ENCODE results near the gene RALGAPA2. TPM values are rescaled to one million over a fixed set of nuclear protein-coding genes. Genes with fewer than 3 reads are reported as not detected.

Gene RALGAPA2
- total and polyA plus RNA-seq, 2 donors (not counting 3 experiments of a cell fraction or from before 2014, with no cell fraction given): 10.0 to 46.8 TPM

- Histone ChIP-seq H3K9me1 (replicated peaks; ENCODE audit: control insufficient read depth, extremely low read depth, insufficient read depth, low read length) (no peaks in the 10 kb centered on the region), H3K36me3 (ENCODE audit: control insufficient read depth in 2 of 2, extremely low read depth in 1 of 2, insufficient read depth in 2 of 2, low read length in 2 of 2) (peaks cover 0 to 16% of the 10 kb centered on the region in 2 experiments), H3K27ac (ENCODE audit: insufficient read depth, low read depth, low read length) (no peak overlapping the region), H3K4me2 (ENCODE audit: insufficient read depth, low read length) (no peak overlapping the region), H4K20me1 (replicated peaks; ENCODE audit: control insufficient read depth, extremely low read depth, insufficient read depth, low read length) (no peaks in the 10 kb centered on the region), H3K4me3 (replicated peaks in 1 of 3; ENCODE audit: insufficient read depth in 1 of 3, low read depth in 1 of 3, low read length in 3 of 3) (no peak overlapping the region), H2AFZ (ENCODE audit: low read depth, low read length) (no peak overlapping the region), H3K79me2 (ENCODE audit: control insufficient read depth, insufficient read depth, low read length) (no peaks in the 10 kb centered on the region), H3K9me3 (replicated peaks; ENCODE audit: control insufficient read depth, insufficient read depth, low read length) (no peaks in the 10 kb centered on the region), H3K9ac (replicated peaks; ENCODE audit: extremely low read depth, insufficient read depth, low read length) (no peak overlapping the region), H3K27me3 (ENCODE audit: control insufficient read depth in 2 of 2, insufficient read depth in 2 of 2, low read length in 2 of 2) (no peaks in the 10 kb centered on the region), H3K4me1 (ENCODE audit: control insufficient read depth, extremely low read depth, insufficient read depth, low read length) (no peaks in the 10 kb centered on the region)
- POLR2A ChIA-PET: no interaction called here
- DNase-seq (ENCODE audit: low read depth, low spot score) (no peak), FAIRE-seq (no peak)
- CTCF ChIA-PET: no interaction called here
- no TSS peak for BruUV-seq (replicated peaks)
- dilution Hi-C loops (cut with MboI; ENCODE audit: extremely low pct_ligation_motif_present, low sequenced_read_pairs): no loop called here
- TF ChIP-seq GATA2 (IDR thresholded peaks at IDR 0.05; ENCODE audit: insufficient read depth, insufficient read length, low read depth, low read length): no peak
- no peak for TF ChIP-seq MAX (IDR thresholded peaks at IDR 0.05; ENCODE audit: insufficient read depth, insufficient read length)
- no peak for TF ChIP-seq POLR2AphosphoS5 (IDR thresholded peaks at IDR 0.05; ENCODE audit: insufficient read depth, low read depth, low read length)
- no peak for TF ChIP-seq CTCF (IDR thresholded peaks at IDR 0.05; ENCODE audit: extremely low read depth in 1 of 2, insufficient read depth in 1 of 2, low read depth in 1 of 2, low read length in 2 of 2)
- TF ChIP-seq FOS (IDR thresholded peaks at IDR 0.05; ENCODE audit: borderline replicate concordance, insufficient read depth, low read length): no peak
- intact Hi-C loops (cut with micrococcal nuclease): no loop called here
Observed at GRCh38 chr20:20391115-20391514, 321.3 kb downstream of the RALGAPA2 start.

GRCh38 chr20:20390393-20390792, 322.1 kb downstream of the RALGAPA2 start:
- ChIA-PET POLR2A (no interaction called here), CTCF (no interaction called here)
- Histone ChIP-seq H3K4me1 (ENCODE audit: control insufficient read depth, extremely low read depth, insufficient read depth, low read length) (no peaks in the 10 kb centered on the region), H3K4me2 (ENCODE audit: insufficient read depth, low read length) (no peak overlapping the region), H2AFZ (ENCODE audit: low read depth, low read length) (no peak overlapping the region), H3K9me1 (replicated peaks; ENCODE audit: control insufficient read depth, extremely low read depth, insufficient read depth, low read length) (no peaks in the 10 kb centered on the region), H3K9me3 (replicated peaks; ENCODE audit: control insufficient read depth, insufficient read depth, low read length) (no peaks in the 10 kb centered on the region), H4K20me1 (replicated peaks; ENCODE audit: control insufficient read depth, extremely low read depth, insufficient read depth, low read length) (no peaks in the 10 kb centered on the region), H3K36me3 (ENCODE audit: control insufficient read depth in 2 of 2, extremely low read depth in 1 of 2, insufficient read depth in 2 of 2, low read length in 2 of 2) (peaks cover 0 to 14% of the 10 kb centered on the region in 2 experiments), H3K27ac (ENCODE audit: insufficient read depth, low read depth, low read length) (no peak overlapping the region), H3K79me2 (ENCODE audit: control insufficient read depth, insufficient read depth, low read length) (no peaks in the 10 kb centered on the region), H3K9ac (replicated peaks; ENCODE audit: extremely low read depth, insufficient read depth, low read length) (no peak overlapping the region), H3K4me3 (replicated peaks in 1 of 3; ENCODE audit: insufficient read depth in 1 of 3, low read depth in 1 of 3, low read length in 3 of 3) (no peak overlapping the region), H3K27me3 (ENCODE audit: control insufficient read depth in 2 of 2, insufficient read depth in 2 of 2, low read length in 2 of 2) (peaks cover 0 to 2% of the 10 kb centered on the region in 2 experiments)
- TF ChIP-seq CTCF (IDR thresholded peaks at IDR 0.05; ENCODE audit: extremely low read depth in 1 of 2, insufficient read depth in 1 of 2, low read depth in 1 of 2, low read length in 2 of 2) (no peak), JUN (IDR thresholded peaks at IDR 0.05; ENCODE audit: borderline replicate concordance, insufficient read depth, insufficient read length, low read depth) (no peak), FOS (IDR thresholded peaks at IDR 0.05; ENCODE audit: borderline replicate concordance, insufficient read depth, low read length) (no peak), GATA2 (IDR thresholded peaks at IDR 0.05; ENCODE audit: insufficient read depth, insufficient read length, low read depth, low read length) (no peak), EZH2 (IDR thresholded peaks at IDR 0.05; ENCODE audit: borderline replicate concordance, low read depth, low read length, severe bottlenecking) (no peak), MAX (IDR thresholded peaks at IDR 0.05; ENCODE audit: insufficient read depth, insufficient read length) (no peak), POLR2A (IDR thresholded peaks at IDR 0.05; ENCODE audit: low read depth, low read length) (no peak), MYC (IDR thresholded peaks at IDR 0.05; ENCODE audit: low read depth, low read length) (no peak), POLR2AphosphoS5 (IDR thresholded peaks at IDR 0.05; ENCODE audit: insufficient read depth, low read depth, low read length) (no peak)
- no peak for DNase-seq (ENCODE audit: low read depth, low spot score)
- BruUV-seq (replicated peaks): no TSS peak
- dilution Hi-C loops (cut with MboI; ENCODE audit: extremely low pct_ligation_motif_present, low sequenced_read_pairs) (no loop called here), intact Hi-C loops (cut with micrococcal nuclease) (no loop called here)
- no peak for FAIRE-seq

Measured in endothelial cell of umbilical vein (primary cell).